SKM-1 treated with dmso at 0.1 percent for 144 hours (cell line): ENCODE measurements around the gene SUMF1.

Experiments used
- DNase-seq: peaks from one replicate; lab custom pipeline; 2025; ENCODE audit not compliant: unreplicated experiment; lab: John Stamatoyannopoulos, UW

SUMF1 gene

GRCh38 chr3:4417449-4417848 lies 49.6 kb downstream of the SUMF1 start:
- DNase-seq = no peak

- DNase-seq = no peak
Observed at GRCh38 chr3:4416961-4417360, 50.1 kb downstream of the SUMF1 start.

- DNase-seq = no peak
Observed at GRCh38 chr3:4416427-4416945, 50.6 kb downstream of the SUMF1 start.

DNA sequence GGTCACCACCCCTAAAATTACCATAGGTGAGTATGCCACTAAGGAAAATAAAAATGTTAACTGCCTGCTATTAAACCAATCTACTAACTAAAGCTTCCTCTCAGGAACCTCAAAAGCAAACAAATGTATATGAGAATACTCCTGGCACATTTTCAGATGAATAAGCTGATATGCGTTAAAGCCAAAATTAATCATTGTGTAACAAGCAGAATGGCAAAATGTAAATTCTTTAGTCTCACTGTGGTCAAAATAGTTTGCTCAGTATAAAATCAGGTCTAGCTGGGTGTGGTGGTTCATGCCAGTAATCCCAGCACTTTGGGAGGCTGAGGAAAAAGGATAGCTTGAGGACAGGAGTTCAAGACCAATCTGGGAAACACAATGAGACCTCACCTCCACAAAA lies 53.6 kb downstream of the SUMF1 start:
- DNase-seq = no peak

- DNase-seq = no peak
Observed at GRCh38 chr3:4411833-4412232, 55.2 kb downstream of the SUMF1 start.

DNA sequence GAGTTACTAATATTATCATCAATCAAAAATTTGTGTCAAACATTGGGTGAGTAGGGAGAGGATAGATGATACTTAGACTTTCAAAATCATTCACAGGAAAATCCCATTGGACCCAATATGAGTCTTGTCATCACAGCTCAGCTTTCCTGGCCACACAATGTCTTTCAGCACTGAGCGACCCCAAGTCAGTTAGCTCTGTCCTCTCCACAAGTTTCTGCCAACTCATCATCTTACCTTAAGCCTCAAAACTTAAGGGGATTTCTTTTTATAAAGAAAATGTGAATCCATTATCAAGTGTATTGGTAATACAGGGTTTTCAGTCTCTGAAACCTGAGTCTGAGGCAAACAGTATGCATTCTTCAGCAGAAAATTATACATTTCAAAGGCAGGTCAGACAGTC lies 55.8 kb downstream of the SUMF1 start:
- DNase-seq = no peak

DNA sequence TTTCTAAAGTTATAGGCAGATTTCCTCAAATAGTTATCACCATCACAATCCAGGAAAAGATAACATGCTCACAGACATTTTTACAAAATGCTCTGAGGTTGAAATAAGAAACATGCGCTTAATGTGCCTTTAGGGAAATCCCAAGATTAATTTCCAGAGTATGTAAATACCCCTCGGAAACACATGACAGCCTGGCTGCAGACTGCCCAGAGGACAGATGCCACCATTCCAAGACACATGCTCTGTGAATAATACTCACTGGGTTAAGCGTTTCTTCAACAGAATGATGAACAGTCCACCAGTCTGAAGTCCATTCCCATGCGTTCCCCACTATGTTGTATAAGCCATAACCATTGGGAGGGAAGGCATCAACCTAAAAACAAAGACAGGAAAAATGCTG lies 56.5 kb downstream of the SUMF1 start:
- no peak for DNase-seq

- DNase-seq = no peak
Observed at GRCh38 chr3:4409971-4410573, 57.0 kb downstream of the SUMF1 start.

DNA sequence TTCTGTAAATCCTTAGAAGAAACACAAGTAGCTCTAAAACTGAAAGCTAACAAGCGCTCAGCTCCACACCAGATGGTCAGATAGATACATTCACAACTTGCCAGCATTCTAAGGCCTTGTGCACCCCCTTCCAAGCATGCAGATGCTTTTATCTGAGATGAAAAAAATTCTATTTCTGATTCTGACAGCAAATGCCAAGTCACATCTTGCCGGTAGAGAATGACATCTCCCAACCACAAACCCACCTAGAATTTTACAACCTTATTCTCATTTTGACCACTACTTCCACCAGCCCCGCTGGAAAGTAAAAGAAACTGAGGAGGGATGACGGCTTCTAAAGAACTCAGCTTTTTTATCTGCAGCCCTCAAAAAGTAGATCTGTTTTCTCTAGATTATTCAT lies 57.7 kb downstream of the SUMF1 start:
- DNase-seq = no peak

DNA sequence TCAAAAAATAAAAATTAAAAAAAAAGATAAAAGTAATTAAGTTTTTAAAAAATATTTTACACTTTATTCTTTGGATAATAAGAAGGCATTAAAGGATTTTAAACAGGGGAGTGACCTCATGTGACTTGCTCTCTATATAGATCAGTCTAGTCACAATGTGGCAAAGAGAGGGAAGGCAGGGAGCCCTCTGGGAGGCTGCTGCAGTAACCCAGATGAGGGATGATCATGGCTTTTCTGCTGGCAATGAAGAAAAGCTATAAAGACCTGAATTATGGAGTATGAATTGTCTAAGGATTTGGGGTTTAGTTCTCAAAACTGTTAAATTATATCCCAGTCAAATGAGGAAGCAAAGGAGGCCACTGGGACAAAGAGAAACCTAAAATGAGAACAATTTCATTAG lies 58.1 kb downstream of the SUMF1 start:
- DNase-seq = no peak

GRCh38 chr3:4407941-4408340 lies 59.1 kb downstream of the SUMF1 start:
- DNase-seq = no peak

GRCh38 chr3:4406746-4407568 lies 60.1 kb downstream of the SUMF1 start:
- DNase-seq = no peak

DNA sequence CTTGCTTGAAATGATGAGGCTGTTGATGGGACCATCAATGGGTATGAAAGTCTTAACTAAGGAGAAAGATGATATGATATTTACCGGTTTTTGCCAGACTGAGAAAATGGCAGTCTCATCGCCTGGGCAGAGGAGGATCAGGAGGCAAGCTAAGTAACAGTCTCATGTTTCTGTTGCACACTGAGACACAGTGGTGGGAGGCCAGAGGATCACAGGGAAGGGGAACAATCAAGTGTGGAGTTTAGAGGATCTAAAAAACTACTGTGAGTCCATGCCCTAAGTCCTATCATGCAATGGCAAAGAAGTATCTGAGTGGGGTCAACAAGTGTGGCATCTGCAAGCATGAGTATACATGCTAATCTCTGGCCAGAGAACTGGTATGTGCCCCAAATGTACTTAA lies 62.2 kb downstream of the SUMF1 start:
- no peak for DNase-seq

GRCh38 chr3:4401441-4401840 lies 65.6 kb downstream of the SUMF1 start:
- no peak for DNase-seq

DNA sequence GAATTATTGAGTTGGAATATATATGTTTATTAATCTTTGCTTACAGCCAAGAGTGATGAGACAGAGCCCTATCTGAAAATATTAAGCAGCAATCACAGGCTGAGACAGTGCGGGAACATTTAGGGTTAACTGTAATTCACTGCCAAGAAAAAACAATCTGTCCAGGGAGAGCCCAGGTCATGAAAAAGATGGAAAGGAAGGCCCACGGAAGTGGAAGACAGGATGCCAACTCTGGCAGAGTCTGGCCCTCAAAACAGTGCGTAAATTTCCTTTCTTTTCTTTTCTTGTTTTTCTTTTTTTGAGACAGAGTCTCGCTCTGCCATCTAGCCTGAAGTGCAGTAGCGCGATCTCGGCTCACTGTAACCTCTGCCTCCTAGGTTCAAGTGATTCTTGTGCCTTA lies 67.6 kb downstream of the SUMF1 start:
- no peak for DNase-seq

DNA sequence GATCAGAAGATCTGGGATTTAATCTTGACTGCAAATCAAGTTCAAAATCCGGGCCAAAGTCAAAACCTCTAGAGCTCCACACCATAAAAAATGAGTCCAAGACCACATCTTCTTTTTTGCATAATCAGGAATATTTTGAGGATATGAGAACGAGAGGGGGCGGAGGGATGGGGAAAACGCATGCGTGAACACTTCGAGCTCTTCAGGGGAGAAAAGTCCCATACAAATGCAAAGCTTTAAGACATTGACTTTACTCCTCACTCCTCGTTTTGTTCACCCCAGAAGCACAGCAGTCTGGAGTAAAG lies 68.2 kb downstream of the SUMF1 start:
- no peak for DNase-seq

DNA sequence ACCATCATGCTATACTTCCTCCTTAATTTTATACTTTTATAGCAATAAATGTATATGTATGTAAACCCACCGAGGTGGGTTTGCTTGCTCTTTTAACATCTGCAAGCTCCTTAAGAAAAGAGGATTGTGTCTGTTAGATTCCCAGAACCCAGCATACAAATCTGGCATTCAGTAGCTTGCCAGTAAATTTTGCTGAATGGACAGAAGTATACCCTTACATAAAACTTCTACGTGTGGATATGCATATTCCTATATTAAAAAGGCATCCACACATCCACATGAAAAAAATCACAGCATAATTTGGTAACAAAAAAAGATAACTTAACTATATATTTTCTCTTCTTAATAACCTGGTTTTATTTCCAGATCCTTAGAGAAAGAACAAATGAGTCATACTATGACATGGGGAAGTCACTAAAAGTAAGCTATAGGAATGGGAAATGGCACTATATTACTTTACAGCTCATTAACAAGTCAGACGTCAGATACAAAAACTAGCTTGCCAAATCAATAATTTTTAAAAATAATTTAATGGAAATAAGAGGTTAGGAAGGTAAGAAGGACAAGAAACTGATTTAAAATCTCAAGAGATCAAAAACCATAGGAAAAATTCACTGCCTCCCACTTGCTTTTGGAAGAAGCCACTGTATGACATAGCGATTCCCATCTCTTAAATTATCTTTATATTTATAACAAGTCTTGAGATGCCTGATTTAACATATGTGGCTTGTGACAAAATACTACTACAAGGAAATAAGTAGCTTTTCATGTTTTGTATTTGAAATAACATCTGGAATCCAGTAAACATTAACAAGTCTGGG lies 68.7 kb downstream of the SUMF1 start:
- DNase-seq = no peak

DNA sequence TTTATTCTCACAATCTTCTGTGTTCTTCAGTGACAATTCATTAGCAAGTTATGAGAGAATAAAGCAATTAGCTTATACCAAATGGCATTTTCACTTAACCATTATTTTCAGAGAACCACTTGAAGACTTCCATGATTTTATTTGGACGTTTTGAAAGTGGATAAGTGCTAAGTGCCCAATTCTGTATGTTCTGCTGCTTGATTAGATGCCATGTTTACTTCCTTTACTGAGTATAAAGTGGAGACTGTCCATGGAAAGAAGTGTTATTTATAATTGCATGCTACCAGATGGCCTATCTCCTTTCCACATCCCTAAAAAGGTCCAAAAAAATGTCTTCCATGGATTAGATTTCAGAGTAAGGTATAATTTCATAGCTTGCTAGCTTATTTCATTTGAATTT lies 69.6 kb downstream of the SUMF1 start:
- no peak for DNase-seq

GRCh38 chr3:4396542-4396941 lies 70.5 kb downstream of the SUMF1 start:
- no peak for DNase-seq

DNA sequence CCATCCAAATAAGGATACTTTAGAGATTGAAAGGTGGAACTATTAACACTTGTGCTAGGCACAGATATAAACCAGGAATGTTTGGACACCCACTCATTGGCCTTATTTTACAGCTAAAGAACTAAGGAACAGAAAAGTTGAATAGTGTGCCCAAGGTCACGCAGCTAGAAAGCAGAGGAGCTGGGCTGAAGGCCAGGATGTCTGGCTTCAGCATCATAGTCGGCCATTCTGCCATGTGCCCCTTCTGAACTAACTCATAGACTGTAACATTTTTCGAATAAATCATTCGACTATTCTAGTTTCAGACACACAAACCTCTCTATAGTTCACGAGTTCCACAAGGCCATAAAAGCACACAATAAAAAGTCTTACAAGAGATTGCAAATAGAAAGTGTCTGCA lies 71.1 kb downstream of the SUMF1 start:
- no peak for DNase-seq

DNA sequence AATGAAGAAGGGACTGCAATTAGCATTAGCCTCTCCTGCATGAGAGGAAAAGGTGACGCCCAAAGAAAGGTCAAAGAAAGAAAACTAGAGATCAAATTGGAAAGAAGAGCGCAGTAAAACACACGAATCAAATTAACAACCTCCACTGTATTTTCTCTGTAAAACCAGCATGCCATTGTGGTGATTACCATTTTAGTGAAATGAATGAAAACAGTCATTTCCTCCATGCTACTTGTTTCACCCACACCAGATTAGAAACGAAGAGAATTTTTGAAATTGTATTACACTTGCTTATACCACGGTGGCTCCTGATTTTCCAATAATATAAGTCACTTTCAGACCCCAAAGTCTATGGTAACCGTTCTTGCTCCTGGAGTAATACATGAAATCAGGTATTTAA lies 71.6 kb downstream of the SUMF1 start:
- DNase-seq = no peak

DNA sequence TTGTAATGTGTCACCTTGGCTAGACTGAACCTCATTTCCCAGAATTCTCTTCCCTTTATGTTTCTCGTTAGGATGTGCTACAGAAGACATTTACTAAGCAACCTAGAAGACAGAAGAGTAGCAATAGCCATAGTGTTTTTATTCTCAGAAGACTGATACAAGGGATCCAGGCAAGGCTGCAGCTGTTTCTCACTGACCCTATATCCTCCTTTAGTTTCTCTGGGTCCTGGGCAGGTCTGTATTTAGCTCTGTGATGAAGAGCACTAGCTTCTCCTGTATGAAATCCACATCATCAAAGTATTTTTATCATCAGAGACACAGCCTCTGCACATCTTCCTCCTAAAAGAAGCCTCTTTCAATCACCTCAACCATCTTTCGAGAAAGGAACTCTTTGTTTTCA lies 72.5 kb downstream of the SUMF1 start:
- no peak for DNase-seq
